WTC11 (cell line): Measurements from ENCODE around the gene RUFY3.
"Not testable (repeated sequence)": the region's sequence is repeated elsewhere in the genome, so short reads cannot be mapped to it uniquely, and the experiment has no call there.

Experiments
- CBFB ChIP-seq: sonication (generic); formaldehyde crosslinking; IDR thresholded peaks from 2 replicates; pipeline ENCODE4 v1.8.1; 2022; ENCODE audit warnings: mild to moderate bottlenecking, low read depth, missing genetic modification reagents
- MXD4 ChIP-seq: fragments of 250-450 bp; sonication (Bioruptor Pico); IDR thresholded peaks from 2 replicates; pipeline ENCODE4 v1.8.0; 2021; ENCODE audit warnings: mild to moderate bottlenecking, moderate library complexity, borderline replicate concordance
- TEAD4 ChIP-seq: sonication (generic); formaldehyde crosslinking; IDR thresholded peaks from 2 replicates; pipeline ENCODE4 v1.8.0; 2022; ENCODE audit warnings: mild to moderate bottlenecking, missing genetic modification reagents
- TP53 ChIP-seq: sonication (generic); formaldehyde crosslinking; IDR thresholded peaks from 2 replicates; pipeline ENCODE4 v1.8.1; 2023; ENCODE audit warnings: mild to moderate bottlenecking, missing genetic modification reagents
- TF ChIP-seq, protein P1 (sequence below): fragments of 200-600 bp; IDR thresholded peaks from 2 replicates; pipeline ENCODE4 v1.8.0; 2022; ENCODE audit warnings: antibody characterized with exemption
- TF ChIP-seq, protein P2 (sequence below): sonication (generic); formaldehyde crosslinking; conservative IDR thresholded peaks from 2 replicates; pipeline ENCODE4 v1.8.1; 2022; ENCODE audit warnings: mild to moderate bottlenecking, missing genetic modification reagents
- TF ChIP-seq, protein P3 (sequence below): sonication (generic); formaldehyde crosslinking; IDR thresholded peaks from 2 replicates; pipeline ENCODE4 v1.8.0; 2022; ENCODE audit warnings: mild to moderate bottlenecking, missing genetic modification reagents
- TF ChIP-seq, protein P4 (sequence below): sonication (generic); formaldehyde crosslinking; IDR thresholded peaks from 2 replicates; pipeline ENCODE4 v1.8.0; 2023; ENCODE audit warnings: mild to moderate bottlenecking, missing genetic modification reagents

DNA sequence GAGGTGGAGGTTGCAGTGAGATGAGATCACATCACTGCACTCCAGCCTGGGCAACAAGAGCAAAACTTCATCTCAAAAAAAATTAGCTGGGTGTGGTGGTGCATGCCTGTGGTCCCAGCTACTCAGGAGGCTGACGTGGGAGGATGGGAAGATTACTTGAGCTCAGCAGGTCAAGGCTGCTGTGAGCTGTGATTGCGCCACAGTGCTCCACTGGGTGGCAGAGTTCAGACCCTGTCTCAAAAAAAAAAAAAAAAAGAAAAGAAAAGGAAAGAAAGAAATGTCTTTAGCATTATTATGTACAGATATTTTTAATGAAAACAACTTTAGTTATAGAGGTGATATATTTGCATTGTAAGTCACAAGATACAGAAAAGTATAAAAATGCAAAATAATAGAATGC lies 14.2 kb downstream of the RUFY3 start:
- TF ChIP-seq, protein P1, sequence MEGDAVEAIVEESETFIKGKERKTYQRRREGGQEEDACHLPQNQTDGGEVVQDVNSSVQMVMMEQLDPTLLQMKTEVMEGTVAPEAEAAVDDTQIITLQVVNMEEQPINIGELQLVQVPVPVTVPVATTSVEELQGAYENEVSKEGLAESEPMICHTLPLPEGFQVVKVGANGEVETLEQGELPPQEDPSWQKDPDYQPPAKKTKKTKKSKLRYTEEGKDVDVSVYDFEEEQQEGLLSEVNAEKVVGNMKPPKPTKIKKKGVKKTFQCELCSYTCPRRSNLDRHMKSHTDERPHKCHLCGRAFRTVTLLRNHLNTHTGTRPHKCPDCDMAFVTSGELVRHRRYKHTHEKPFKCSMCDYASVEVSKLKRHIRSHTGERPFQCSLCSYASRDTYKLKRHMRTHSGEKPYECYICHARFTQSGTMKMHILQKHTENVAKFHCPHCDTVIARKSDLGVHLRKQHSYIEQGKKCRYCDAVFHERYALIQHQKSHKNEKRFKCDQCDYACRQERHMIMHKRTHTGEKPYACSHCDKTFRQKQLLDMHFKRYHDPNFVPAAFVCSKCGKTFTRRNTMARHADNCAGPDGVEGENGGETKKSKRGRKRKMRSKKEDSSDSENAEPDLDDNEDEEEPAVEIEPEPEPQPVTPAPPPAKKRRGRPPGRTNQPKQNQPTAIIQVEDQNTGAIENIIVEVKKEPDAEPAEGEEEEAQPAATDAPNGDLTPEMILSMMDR, result not testable (repeated sequence)
- TF ChIP-seq TP53; TEAD4 (CRISPR knock-in tag); CBFB (CRISPR knock-in tag); MXD4 (CRISPR knock-in tag): not testable (repeated sequence)
- TF ChIP-seq, protein P2, sequence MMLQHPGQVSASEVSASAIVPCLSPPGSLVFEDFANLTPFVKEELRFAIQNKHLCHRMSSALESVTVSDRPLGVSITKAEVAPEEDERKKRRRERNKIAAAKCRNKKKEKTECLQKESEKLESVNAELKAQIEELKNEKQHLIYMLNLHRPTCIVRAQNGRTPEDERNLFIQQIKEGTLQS (CRISPR knock-in tag), result not testable (repeated sequence)
- TF ChIP-seq, protein P3, sequence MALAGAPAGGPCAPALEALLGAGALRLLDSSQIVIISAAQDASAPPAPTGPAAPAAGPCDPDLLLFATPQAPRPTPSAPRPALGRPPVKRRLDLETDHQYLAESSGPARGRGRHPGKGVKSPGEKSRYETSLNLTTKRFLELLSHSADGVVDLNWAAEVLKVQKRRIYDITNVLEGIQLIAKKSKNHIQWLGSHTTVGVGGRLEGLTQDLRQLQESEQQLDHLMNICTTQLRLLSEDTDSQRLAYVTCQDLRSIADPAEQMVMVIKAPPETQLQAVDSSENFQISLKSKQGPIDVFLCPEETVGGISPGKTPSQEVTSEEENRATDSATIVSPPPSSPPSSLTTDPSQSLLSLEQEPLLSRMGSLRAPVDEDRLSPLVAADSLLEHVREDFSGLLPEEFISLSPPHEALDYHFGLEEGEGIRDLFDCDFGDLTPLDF, result not testable (repeated sequence)
- TF ChIP-seq, protein P4, sequence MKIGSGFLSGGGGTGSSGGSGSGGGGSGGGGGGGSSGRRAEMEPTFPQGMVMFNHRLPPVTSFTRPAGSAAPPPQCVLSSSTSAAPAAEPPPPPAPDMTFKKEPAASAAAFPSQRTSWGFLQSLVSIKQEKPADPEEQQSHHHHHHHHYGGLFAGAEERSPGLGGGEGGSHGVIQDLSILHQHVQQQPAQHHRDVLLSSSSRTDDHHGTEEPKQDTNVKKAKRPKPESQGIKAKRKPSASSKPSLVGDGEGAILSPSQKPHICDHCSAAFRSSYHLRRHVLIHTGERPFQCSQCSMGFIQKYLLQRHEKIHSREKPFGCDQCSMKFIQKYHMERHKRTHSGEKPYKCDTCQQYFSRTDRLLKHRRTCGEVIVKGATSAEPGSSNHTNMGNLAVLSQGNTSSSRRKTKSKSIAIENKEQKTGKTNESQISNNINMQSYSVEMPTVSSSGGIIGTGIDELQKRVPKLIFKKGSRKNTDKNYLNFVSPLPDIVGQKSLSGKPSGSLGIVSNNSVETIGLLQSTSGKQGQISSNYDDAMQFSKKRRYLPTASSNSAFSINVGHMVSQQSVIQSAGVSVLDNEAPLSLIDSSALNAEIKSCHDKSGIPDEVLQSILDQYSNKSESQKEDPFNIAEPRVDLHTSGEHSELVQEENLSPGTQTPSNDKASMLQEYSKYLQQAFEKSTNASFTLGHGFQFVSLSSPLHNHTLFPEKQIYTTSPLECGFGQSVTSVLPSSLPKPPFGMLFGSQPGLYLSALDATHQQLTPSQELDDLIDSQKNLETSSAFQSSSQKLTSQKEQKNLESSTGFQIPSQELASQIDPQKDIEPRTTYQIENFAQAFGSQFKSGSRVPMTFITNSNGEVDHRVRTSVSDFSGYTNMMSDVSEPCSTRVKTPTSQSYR, result not testable (repeated sequence)
